HG02571 (cell line): ENCODE data around the gene NCKAP5L.
"Not testable (repeated sequence)": the region's sequence is repeated elsewhere in the genome, so short reads cannot be mapped to it uniquely, and the experiment has no call there.

ENCODE experiments used
- ATAC-seq: cut with Tn5 transposase; IDR thresholded peaks from one replicate; pipeline ENCODE4 v1.9.1; 2021; ENCODE audit warnings: mild to moderate bottlenecking, moderate library complexity; ENCODE audit not compliant: unreplicated experiment

The NCKAP5L gene, protein sequence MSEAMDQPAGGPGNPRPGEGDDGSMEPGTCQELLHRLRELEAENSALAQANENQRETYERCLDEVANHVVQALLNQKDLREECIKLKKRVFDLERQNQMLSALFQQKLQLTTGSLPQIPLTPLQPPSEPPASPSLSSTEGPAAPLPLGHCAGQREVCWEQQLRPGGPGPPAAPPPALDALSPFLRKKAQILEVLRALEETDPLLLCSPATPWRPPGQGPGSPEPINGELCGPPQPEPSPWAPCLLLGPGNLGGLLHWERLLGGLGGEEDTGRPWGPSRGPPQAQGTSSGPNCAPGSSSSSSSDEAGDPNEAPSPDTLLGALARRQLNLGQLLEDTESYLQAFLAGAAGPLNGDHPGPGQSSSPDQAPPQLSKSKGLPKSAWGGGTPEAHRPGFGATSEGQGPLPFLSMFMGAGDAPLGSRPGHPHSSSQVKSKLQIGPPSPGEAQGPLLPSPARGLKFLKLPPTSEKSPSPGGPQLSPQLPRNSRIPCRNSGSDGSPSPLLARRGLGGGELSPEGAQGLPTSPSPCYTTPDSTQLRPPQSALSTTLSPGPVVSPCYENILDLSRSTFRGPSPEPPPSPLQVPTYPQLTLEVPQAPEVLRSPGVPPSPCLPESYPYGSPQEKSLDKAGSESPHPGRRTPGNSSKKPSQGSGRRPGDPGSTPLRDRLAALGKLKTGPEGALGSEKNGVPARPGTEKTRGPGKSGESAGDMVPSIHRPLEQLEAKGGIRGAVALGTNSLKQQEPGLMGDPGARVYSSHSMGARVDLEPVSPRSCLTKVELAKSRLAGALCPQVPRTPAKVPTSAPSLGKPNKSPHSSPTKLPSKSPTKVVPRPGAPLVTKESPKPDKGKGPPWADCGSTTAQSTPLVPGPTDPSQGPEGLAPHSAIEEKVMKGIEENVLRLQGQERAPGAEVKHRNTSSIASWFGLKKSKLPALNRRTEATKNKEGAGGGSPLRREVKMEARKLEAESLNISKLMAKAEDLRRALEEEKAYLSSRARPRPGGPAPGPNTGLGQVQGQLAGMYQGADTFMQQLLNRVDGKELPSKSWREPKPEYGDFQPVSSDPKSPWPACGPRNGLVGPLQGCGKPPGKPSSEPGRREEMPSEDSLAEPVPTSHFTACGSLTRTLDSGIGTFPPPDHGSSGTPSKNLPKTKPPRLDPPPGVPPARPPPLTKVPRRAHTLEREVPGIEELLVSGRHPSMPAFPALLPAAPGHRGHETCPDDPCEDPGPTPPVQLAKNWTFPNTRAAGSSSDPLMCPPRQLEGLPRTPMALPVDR (N-terminal part only)

DNA sequence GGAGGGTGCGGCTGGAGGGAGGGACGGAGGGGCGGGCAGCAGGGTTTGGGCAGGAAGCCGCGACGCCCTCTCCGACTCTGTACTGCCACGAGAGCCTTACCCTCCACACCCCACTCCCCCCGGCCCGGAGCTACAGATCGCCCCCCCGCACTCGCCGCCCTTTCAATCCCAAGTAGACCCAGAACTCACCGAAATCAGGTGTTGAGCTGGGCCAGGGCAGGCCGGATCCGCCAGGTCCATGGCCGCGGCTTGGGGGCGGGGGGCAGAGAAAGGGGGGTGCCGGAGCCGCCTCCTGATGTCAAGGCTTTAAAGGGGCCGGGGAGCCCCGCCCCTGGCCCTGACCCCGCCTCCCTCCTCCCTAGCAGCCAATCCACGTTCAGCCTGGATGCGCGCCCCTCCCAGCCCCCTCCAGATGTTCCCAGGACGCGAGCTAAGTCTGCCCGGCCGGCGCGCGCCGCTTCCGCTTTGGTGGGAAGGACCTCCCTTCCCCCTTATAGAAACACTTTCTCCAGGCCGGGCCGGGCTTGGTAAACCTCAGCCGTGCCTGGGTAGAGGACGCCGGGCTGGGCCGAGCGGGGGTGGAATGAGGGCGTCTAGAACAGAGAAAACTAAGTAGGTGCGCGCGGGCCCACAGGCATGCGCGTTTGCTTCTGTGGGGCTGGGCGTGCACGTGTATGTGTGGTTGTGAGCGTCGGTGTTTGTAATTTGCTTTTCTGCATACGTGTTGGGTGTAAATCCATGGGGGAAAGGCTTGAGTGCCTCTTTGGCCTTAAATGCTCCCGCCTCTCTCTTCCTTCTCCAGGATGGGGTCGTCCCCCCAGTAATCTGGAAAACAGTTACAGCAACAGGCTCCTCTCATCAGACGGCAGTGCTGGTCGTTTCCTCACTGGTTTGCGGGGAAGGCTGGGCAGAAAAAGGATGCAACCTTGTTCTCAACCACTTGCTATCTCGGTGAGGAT lies at the start of gene NCKAP5L:
NCKAP5L (minus strand) TSS at position 281 of the 959 bp plus-strand sequence. CDS start 24,369 bp downstream, outside the sequence.
- peak; percentile 89 for ATAC-seq

DNA sequence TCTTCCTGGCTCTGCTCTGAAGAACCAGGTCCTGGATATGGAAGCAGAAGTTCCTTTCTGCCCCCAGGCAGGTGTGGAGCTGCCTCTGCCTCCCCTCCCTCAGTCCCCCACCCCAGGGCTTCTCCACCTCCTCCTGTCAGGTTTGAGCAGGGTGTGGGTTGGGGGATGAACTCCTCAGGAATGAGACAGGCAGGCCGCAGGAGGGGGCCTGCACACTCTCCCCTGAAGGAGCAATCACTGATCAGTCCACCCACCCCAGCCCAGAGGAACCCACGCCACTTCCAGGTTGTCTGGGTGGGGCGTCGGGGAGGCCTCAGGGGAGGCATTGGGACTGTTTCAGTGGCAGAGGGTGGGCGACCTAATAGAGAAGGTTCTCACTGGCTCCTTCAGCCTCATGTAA lies 48.9 kb upstream of the NCKAP5L start:
- no peak for ATAC-seq

DNA sequence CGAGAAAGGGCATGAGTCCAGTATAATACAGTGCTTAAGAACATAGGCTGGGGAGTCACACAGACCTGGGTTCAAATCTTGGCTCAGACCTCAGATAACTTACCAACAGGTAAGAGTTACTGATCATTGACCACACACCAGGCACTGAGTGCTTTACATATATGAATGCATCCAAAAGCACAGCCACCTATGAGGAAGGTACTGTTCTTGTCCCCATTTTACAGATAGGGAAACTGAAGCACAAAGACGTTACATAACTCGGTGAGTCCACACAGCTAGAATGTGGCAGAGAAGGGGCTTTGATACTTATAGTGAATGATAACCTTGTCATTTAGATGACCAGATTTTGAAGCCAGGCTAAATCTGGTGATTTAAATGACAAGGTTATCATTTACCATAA lies 47.9 kb upstream of the NCKAP5L start:
- ATAC-seq = no peak

DNA sequence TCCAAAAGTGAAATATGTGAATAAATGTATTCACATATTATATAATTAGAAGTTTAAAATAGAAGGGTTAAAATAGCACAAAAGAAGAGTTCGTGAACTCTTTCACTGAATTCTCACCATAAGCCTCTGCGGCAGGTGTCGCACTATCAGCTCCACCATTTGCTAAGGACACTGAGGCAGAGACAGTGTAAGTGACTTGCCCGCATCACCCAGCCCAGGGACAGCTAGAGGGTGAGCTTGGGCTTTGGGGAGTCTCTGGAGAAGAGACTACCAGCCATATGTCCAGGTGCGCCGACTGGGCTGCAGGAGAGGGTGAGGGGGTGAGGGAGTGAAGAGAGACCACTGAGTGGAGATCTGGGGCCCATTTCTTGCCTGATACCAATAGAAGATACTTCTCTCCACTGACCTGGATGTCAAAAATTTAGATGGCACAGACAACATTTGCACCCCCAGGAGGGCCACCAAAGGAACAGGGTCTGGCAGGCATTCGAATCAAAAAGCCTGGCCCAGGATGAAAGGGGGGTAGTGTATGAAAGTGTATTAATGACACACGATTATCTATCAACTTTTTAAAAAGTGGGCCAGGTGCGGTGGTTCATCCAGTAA lies 47.0 kb upstream of the NCKAP5L start:
- ATAC-seq = no peak

DNA sequence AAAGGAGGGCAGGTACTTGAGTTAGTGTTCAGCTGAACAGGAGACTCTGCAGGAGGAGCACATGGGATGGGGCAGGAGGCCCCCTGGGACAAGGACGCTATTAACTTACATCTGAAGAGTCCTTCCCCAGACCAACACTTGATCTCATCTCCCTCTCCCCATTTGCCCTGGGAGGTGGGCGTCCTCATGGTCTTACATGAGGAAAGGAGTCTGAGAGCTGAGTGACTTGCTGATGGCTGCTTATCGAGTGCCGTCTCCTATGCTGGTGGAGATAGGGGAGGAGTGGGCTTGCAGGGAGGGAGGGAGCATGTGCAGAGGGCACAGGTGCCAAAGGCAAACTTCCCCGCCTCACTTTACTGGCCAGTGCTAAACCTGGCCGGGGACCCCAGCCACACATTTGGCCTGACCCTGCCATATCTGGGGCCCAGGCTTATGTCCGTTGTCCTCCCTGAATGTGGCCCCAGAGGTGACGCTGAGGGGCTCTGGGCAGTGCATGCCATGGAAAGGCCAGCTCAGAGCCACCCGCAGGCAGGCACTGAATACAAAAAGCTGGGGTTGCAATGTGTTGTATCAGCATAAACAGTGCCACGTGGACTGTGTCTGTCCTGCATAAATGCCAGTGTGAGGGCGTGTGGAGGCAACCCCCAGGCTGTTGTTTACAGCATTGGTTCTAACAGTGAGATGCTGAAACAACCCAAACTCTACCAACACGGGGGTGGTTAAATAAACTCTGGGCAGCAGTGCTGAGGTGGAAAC lies 46.1 kb upstream of the NCKAP5L start:
- ATAC-seq = no peak

DNA sequence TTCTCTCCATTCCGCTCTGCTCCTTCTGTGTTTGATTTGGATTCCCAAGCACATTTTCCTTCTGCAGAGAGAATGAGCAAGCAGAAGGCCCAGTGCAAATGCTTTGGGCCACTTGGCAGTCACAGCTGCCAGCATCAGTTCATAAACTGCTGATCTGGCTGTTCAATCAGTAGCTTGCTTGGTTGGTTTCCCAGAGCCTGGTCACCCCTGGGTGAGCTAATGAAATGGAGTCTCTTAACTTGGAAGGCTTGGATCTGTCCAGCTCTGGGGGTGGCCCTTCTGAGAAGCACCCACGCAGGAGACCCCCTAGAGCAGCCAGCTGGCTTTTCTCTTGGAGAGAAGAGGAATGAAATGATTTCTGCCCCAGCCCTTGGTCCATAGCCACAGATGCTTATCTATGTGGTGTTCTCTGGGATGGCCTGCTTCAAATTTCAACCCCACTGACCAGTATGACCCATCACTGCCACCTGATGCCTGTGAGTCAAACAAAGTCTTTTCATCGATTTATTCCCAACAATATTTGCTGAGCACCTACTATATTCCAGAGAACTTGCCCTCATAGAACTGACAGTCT lies 45.2 kb upstream of the NCKAP5L start:
- ATAC-seq = no peak

DNA sequence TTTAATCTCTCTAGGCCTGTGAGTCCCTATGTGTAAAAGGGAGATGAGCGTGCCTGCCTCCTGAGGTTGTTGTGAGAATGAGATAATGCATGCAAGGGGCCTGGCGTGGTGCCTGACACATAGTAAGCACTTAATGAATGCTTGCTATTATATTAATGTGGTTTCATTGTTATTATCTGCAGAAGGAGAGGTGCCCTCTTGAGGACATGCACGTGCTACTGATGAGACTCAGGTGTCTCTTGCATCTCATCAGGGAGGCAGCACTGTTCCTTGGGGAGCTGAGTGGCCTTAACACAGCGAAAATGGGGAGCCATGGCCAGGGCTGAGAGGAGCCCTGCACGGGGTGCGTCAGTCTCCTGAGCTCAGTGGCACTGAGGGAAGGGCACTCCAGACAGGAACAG lies 44.6 kb upstream of the NCKAP5L start:
- no peak for ATAC-seq

DNA sequence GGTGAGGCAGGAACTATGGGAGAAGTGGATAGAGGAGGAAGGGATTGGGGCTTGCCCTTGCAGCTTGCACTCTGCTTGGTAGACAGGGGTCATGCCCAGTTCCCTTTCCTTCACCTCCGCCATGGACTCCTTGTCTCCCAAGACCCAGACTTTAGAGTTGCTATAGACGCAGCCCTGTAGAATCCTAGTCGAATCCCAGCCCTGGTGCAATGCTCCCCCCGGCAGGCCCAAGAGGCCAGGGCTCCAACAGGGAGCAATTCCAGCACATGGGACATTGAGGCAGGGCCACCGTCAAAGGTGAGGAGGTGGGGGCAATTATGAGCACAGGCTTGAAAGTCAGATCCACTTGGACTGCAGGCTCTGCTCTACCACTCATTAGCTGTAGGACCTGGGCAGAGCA lies 44.2 kb upstream of the NCKAP5L start:
- ATAC-seq = no peak

DNA sequence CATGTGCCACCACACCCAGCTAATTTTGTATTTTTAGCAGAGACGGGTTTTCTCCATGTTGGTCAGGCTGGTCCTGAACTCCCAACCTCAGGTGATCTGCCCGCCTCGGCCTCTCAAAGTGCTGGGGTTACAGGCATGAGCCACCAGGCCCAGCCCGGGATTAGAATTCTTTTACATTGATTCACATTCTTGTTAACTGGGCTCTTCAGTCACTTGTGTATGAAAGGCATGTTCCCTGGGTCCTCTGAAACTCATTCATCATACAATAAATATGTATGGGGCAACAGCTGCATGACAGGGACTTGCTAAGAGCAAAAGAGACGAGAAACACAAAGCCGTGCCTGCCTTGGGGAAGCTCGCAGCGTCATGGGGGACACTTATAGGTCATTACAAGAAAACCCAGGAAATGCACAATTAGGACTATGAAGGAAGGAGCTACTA lies 43.6 kb upstream of the NCKAP5L start:
- not testable (repeated sequence) for ATAC-seq

DNA sequence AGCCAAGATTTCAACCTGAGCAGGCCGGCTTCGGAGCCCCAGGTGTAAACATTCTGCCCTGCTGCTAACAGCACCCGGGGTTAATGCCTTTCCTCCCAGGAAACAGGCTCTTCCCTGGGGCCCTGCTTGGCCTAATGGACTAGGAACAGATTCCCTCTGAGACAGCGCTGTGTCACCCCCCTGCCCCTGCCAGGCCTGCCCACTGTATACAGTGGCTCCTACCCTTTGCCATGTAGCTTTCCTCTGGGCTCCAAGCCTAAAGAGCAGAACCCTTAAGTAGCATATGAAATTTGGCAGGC lies 43.0 kb upstream of the NCKAP5L start:
- ATAC-seq = no peak

DNA sequence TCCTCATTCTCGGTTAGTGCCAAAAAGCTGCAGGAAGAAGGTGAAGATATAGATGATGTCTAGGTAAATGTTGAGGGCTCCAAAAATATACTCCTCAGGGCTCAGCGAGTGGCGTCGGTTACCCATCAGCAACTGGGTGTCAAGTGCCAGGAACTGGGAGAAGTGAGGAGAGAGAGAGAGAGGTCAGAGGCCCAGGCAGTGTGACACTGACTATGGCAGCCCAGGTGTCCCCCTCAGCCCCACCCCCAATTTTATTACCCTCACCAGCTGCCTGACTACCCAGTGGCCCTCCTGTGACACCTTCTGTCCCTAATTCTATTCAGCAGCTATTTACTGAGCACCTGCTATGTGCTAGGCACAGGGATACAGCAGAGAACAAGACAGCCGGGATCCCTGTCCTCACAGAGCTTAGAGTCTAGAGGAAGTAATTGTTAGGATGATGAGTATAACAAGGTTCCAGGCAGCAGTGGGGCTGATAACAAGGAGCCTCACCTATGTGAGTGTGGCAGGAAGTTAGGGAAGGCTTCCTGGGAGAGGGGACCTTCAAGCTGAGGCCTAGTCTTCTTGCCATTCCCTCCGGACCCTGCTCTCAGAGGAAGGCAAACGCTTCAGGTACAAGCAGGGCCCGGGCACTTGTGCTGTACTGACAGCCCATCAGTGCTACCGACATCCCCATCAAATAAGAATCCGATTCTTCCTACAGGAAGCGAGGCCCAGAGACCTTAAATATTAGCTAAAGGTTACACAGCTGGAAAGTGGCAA lies 42.5 kb upstream of the NCKAP5L start:
- ATAC-seq = no peak

DNA sequence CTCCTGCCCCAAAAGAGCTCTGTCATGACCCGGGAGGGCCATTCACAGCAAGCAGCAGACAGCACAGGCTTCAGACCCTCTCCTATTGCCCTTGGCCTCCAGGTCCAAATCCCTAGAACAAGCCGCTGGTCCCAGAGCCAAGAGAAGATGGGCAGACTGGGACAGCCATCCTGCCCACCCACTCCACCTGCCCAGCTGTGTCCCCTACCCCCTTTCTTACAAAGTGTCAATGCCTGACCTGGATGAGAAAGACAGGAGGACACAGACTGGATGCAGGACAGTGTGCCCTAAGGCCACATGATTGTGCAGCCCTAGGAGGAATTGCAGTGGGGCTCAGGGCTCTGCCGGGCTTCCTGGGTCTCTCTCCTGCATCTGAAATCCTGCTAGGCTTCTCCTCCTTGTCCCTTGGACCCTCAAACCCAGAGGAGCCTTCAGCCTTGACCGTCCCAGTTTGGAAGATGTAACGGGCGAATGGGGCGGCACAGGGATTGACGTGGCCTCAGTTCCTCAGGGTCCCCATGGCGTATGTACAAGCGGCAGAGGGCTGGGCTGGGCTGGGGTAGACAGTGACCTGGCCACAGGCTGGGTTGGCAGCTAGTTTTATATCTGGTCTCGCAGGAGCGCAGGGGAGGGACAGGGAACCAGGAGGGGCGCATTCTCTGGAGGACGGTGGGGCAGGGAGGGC lies 41.7 kb upstream of the NCKAP5L start:
- no peak for ATAC-seq

DNA sequence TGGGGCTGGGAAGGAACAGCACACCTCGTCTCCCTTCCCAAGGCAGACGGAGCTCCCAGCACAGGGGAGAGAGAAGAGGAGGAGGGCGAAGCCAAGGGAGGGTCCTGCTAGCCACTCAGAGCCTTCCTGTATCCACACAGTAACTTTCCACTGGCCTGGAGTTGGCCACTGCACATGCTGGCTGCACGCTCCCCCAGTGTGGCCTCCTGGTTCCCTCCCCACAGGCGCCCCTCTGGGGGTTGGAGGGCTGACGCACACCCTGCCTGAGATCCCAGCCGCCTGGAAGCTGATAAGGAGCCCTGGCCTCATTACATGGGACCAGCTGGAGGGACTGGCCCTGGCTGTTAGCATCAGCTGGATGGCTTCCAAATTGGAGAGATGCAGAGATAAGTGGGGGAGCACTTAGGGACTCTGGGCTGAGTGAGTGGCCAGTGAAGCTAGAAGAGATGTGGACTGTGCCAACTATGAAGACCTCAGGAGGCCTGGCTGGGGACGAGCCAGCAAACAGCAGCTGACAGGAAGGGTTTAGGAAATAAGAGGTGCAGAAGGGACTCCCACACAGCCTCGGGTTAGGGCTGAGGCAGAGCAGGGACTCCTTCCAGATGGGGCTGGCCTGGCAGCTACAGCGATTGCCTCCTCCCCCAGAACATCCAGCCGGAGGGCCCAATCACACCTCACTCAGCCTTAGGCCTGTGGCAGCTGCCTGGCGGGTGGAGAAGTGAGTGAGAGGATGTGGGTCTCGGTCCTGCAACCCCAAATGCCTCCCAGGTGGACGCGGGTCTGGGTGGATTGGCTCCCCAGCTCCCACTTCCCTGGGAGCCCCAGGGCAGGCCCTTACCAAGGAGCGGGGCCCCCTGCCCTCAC lies 41.0 kb upstream of the NCKAP5L start:
- no peak for ATAC-seq

DNA sequence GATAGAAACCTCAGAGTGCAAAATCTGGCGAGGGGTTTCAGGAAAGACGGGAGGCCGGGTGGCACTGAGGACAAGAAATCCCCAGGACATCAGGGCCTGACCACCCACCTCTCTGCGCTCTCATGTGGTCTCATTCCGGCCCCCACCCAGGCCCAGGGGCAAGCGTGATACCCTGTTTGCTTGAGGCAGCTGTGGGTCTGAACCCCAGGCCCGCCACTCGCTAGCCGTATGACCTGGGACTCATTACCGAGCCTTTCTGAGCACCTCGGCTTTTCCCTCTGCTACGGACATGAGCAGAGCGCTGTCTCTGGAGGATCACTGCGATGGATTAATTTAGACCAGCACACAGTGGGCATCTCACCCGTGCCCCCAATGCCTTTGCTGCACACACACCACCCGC lies 40.2 kb upstream of the NCKAP5L start:
- ATAC-seq = no peak

DNA sequence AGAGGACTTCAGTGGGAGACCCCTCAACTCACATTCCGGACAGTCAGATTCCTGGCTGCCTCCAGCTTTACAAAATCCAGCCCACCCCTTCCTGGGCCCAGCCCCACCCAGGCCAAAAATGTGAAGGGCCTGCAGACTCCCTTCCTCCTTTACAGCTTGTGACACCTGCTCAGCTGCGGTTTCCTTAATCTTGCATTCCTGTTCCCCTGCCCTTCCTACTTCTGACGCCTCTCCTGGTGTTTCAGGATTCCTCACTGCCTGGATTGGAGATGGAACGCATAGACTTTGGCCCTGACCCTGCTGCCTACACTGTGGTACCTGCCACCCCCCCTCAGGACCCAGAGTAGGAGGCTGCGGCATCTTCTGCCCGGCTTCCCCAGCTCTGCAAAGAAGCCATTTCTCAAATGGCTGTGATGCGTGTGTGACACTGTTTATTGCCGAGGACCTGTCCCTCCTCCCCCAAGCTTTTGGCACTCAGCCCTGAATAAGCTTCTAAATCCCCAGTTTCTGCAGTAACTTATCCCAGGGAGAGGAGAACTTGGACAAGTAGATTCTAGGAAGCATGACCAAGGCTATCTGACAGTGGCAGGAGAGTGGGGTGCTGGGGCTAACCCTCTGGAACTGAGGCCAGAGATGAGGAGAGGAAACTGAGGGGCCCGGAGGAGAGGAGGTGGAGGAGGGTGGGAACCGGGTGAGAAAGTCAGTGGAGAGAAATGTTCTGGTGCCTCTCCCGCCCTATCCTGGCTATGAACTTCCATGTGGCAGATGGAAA lies 39.5 kb upstream of the NCKAP5L start:
- no peak for ATAC-seq
